Natural killer cell treated with Interleukin-12 subunit alpha and Interleukin-12 subunit beta and Interleukin-15 and Interleukin-18, amount 100 ng/mL, for 72 hours (primary cell): ENCODE measurements around the gene MAP3K4. TPM values are rescaled to one million over a fixed set of nuclear protein-coding genes. Genes with fewer than 3 reads are reported as not detected.

Experiments
- ATAC-seq, 2 donors: fragments of 150-1000 bp; cut with Tn5 transposase in 1 of 2; sonication (Bioruptor Pico), chemical (Tn5 transposase) in 1 of 2; 2 replicates each; pipeline ENCODE4 v1.10.0; 2021
- DNase-seq: peaks from one replicate; pipeline ENCODE4 v3.0.0; 2022; ENCODE audit warnings: low spot score
- H3K27ac Mint-ChIP-seq, 2 donors: 1 replicate in 1 of 2; 2 replicates in 1 of 2; pipeline ENCODE4 v1.8.0; 2022; ENCODE audit warnings: mixed read lengths in 2 of 2, mild to moderate bottlenecking in 1 of 2, moderate library complexity in 1 of 2
- H3K27me3 Mint-ChIP-seq, 2 donors: 1 replicate in 1 of 2; 2 replicates in 1 of 2; pipeline ENCODE4 v1.8.0; 2022; ENCODE audit warnings: mixed read lengths in 2 of 2
- H3K36me3 Mint-ChIP-seq: one replicate; pipeline ENCODE4 v1.8.0; 2022; ENCODE audit warnings: mixed read lengths
- H3K4me1 Mint-ChIP-seq, 2 donors: 1 replicate in 1 of 2; 2 replicates in 1 of 2; pipeline ENCODE4 v1.8.0; 2022; ENCODE audit warnings: low read depth in 2 of 2, mixed read lengths in 2 of 2, mild to moderate bottlenecking in 1 of 2
- H3K4me3 Mint-ChIP-seq: one replicate; pipeline ENCODE4 v1.8.0; 2022; ENCODE audit warnings: mixed read lengths
- H3K9me3 Mint-ChIP-seq: 2 replicates; pipeline ENCODE4 v1.8.0; 2022; ENCODE audit warnings: mixed read lengths
- total RNA-seq, 2 donors: library from RNA; stranded (reverse); gene quantifications; one replicate each; pipeline ENCODE4 v1.2.3, GENCODE V29; 2022

Gene MAP3K4
- total RNA-seq, 2 donors from 2014 or later: 39.4 to 67.6 TPM

DNA sequence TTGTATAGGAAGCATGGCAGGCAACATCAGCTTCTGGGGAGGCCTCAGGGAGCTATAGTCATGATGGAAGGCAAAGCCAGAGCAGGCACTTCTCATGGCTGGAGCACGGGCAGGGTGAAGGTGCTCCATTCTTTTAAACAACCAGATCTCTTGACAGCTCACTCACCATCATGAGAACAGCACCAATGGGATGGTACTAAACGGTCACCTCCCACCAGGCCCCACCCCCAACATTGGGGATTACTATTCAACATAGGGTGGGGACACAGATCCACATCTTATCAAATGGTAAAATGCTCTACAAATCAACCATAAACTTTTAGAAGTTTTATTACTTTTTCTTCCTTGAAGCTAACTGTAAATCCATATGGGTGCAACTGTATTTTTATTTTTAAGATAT, 61.5 kb downstream of the MAP3K4 start:
- no peak overlapping the region for H3K4me3 Mint-ChIP-seq
- no peak for DNase-seq
- no peaks in the 10 kb centered on the region for H3K27me3 Mint-ChIP-seq
- no peak overlapping the region for H3K27ac Mint-ChIP-seq
- H3K4me1 Mint-ChIP-seq: peaks cover 13 to 17% of the 10 kb centered on the region in 2 donors
- peaks cover 5% of the 10 kb centered on the region for H3K36me3 Mint-ChIP-seq
- H3K9me3 Mint-ChIP-seq: no peaks in the 10 kb centered on the region
- ATAC-seq: no peak

- Mint-ChIP-seq H3K4me3 (no peak overlapping the region), H3K27me3 (no peaks in the 10 kb centered on the region), H3K9me3 (no peaks in the 10 kb centered on the region), H3K27ac (no peak overlapping the region), H3K36me3 (no peaks in the 10 kb centered on the region), H3K4me1 (peaks cover 10 to 13% of the 10 kb centered on the region in 2 donors)
- ATAC-seq: no peak
- no peak for DNase-seq
These were observed 63.3 kb downstream of the MAP3K4 start for GRCh38 chr6:161054876-161055275.

- H3K27ac Mint-ChIP-seq: no peak overlapping the region
- H3K36me3 Mint-ChIP-seq: no peaks in the 10 kb centered on the region
- no peak for DNase-seq
- peaks cover 0 to 8% of the 10 kb centered on the region in 2 donors for H3K4me1 Mint-ChIP-seq
- no peak for ATAC-seq
- H3K4me3 Mint-ChIP-seq: no peak overlapping the region
- H3K9me3 Mint-ChIP-seq: no peaks in the 10 kb centered on the region
- no peaks in the 10 kb centered on the region for H3K27me3 Mint-ChIP-seq
These were observed 64.9 kb downstream of the MAP3K4 start for GRCh38 chr6:161056451-161056850.

- H3K27me3 Mint-ChIP-seq: no peaks in the 10 kb centered on the region
- no peak overlapping the region for H3K27ac Mint-ChIP-seq
- ATAC-seq: no peak
- no peaks in the 10 kb centered on the region for H3K9me3 Mint-ChIP-seq
- H3K4me3 Mint-ChIP-seq: no peak overlapping the region
- H3K4me1 Mint-ChIP-seq: peaks cover 5 to 8% of the 10 kb centered on the region in 2 donors
- no peaks in the 10 kb centered on the region for H3K36me3 Mint-ChIP-seq
- no peak for DNase-seq
These were observed 65.8 kb downstream of the MAP3K4 start for GRCh38 chr6:161057103-161058091.

GRCh38 chr6:161058741-161059140, 67.2 kb downstream of the MAP3K4 start:
- H3K36me3 Mint-ChIP-seq: no peaks in the 10 kb centered on the region
- H3K9me3 Mint-ChIP-seq: no peaks in the 10 kb centered on the region
- peaks cover 12% of the 10 kb centered on the region in 2 donors for H3K4me1 Mint-ChIP-seq
- DNase-seq: no peak
- H3K4me3 Mint-ChIP-seq: no peak overlapping the region
- H3K27me3 Mint-ChIP-seq: no peaks in the 10 kb centered on the region
- ATAC-seq: no peak
- H3K27ac Mint-ChIP-seq: no peak overlapping the region

GRCh38 chr6:161061576-161061975, 70.0 kb downstream of the MAP3K4 start:
- ATAC-seq (no peak), DNase-seq (no peak)
- Mint-ChIP-seq H3K36me3 (no peaks in the 10 kb centered on the region), H3K4me1 (peaks cover 9 to 12% of the 10 kb centered on the region in 2 donors), H3K27me3 (no peaks in the 10 kb centered on the region), H3K4me3 (no peak overlapping the region), H3K27ac (no peak overlapping the region), H3K9me3 (no peaks in the 10 kb centered on the region)

- no peak for ATAC-seq
- H3K36me3 Mint-ChIP-seq: no peaks in the 10 kb centered on the region
- H3K27ac Mint-ChIP-seq: no peak overlapping the region
- H3K4me1 Mint-ChIP-seq: peaks cover 7 to 12% of the 10 kb centered on the region in 2 donors
- H3K9me3 Mint-ChIP-seq: no peaks in the 10 kb centered on the region
- H3K27me3 Mint-ChIP-seq: no peaks in the 10 kb centered on the region
- no peak overlapping the region for H3K4me3 Mint-ChIP-seq
- no peak for DNase-seq
These were observed 73.3 kb downstream of the MAP3K4 start for GRCh38 chr6:161064915-161065314.

DNA sequence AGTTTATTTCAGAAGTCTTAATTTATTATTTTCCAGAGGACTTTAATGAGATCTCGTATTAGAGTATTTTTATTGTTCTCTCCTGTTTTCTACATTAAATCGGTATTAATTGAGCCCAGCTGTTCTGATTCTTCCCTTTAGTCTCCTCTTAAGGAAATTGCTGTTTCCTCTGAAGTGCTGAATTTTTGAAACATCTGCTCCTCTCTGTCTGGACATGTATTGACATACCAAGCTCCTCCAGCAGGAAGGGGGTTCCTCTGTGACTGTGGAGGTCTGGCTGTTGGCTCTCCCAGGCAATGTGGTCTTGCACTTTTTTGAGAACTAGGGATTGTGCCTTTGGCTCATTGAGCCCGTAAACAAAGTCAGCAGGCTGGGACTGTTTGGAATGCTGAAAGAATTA, 74.9 kb downstream of the MAP3K4 start:
- Mint-ChIP-seq H3K27me3 (no peaks in the 10 kb centered on the region), H3K4me1 (peaks cover 7 to 12% of the 10 kb centered on the region in 2 donors), H3K4me3 (no peak overlapping the region), H3K27ac (no peak overlapping the region), H3K9me3 (no peaks in the 10 kb centered on the region), H3K36me3 (no peaks in the 10 kb centered on the region)
- DNase-seq (no peak), ATAC-seq (no peak)

DNA sequence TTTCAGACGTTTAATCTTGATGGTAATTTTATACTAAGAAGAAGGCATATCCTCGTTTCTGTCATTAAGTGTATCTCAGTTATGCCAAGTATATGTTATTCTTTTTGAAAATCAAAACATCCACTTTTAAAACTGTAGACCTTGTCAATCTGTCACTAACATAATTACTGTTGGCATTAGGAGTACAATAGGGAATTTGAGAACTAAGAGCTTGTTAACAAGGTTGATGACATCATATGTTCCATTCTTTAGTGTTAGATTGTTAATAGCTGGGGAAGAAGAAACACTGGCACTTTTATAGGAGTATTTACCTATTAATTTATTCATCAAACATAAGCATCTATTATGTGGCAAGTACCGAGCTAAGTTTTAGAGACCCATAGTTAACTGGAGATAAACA, 76.2 kb downstream of the MAP3K4 start:
- DNase-seq (no peak), ATAC-seq (no peak)
- Mint-ChIP-seq H3K4me1 (peaks cover 4 to 7% of the 10 kb centered on the region in 2 donors), H3K27ac (no peak overlapping the region), H3K4me3 (no peak overlapping the region), H3K9me3 (no peaks in the 10 kb centered on the region), H3K27me3 (no peaks in the 10 kb centered on the region), H3K36me3 (no peaks in the 10 kb centered on the region)

DNA sequence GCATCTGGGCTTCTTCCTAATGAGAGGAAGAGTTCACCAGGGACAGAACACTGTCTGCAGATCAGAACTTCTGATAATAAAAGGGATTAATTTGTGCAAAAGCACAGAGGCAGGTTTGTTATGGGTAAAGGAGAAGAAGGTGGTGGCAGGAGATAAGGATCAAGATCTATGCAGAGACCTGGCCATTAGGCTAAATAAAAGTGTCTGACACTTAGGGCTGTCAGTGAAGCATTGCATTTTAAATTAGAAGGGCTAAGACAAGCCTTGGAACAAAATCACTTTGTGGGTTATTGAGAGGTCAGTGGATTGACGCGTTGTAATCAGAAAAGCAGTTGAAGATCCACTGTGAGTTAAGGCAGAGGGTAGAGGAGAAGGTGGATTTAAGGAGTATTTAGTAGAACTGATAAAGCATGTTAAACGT, 76.8 kb downstream of the MAP3K4 start:
- no peak for ATAC-seq
- Mint-ChIP-seq H3K27me3 (no peaks in the 10 kb centered on the region), H3K36me3 (peaks cover 3% of the 10 kb centered on the region), H3K4me1 (peaks cover 0 to 5% of the 10 kb centered on the region in 2 donors), H3K4me3 (no peak overlapping the region), H3K9me3 (no peaks in the 10 kb centered on the region), H3K27ac (no peak overlapping the region)
- no peak for DNase-seq

DNA sequence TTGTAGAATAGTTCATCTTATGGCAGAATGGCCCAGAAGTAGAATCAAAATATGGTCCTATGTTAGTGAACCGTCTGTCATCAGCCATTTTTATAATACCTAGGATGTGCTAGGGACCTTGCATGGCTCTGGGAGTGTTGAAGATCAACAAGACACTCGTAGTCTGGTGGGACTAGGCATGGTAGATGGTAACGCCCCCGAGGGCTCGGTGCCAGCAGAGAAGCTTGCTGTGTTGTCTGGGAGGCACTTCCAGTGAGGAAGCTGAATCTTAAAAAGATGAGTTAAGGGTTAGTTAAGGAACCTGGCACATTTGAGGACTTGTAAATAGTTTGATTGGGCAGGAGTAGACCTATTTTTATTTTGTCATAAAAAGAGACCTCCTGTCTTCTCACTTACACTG, 82.4 kb downstream of the MAP3K4 start:
- H3K27ac Mint-ChIP-seq: no peak overlapping the region
- no peak overlapping the region for H3K4me3 Mint-ChIP-seq
- peaks cover 5% of the 10 kb centered on the region for H3K36me3 Mint-ChIP-seq
- H3K4me1 Mint-ChIP-seq: no peaks in the 10 kb centered on the region
- DNase-seq (no peak), ATAC-seq (no peak)
- no peaks in the 10 kb centered on the region for H3K9me3 Mint-ChIP-seq
- no peaks in the 10 kb centered on the region for H3K27me3 Mint-ChIP-seq

DNA sequence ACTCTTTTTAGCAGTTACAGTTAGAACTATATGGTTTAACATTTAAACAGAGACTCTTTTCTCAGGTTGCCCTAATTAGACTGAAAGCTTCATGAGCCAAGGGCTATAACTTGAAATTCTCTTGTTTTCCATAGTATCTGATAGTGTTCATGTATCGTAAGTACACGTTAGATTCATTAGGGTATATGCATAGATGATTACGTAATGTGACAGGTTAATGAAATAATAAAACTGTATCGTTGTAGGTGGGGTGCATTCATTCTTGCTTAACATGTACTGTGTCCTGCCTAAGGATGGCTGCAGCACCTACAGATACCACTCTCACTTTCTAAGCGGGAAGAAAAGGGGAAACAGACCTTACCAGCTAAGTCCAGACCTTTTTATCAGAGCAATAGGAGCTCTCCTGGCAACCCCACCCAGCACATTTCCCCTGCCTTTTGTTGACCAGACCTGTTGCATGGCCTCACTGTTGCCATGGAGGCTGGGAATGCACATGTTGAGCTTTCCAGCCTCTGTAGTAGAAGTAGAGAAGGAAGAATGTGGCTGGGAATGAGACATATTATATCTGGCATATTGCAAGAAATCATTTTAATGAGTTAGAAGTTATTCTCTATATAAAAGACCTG, 83.0 kb downstream of the MAP3K4 start:
- no peaks in the 10 kb centered on the region for H3K27me3 Mint-ChIP-seq
- peaks cover 2 to 5% of the 10 kb centered on the region in 2 donors for H3K4me1 Mint-ChIP-seq
- H3K4me3 Mint-ChIP-seq: no peak overlapping the region
- no peak overlapping the region for H3K27ac Mint-ChIP-seq
- ATAC-seq: no peak
- peaks cover 5% of the 10 kb centered on the region for H3K36me3 Mint-ChIP-seq
- no peaks in the 10 kb centered on the region for H3K9me3 Mint-ChIP-seq
- DNase-seq: no peak

DNA sequence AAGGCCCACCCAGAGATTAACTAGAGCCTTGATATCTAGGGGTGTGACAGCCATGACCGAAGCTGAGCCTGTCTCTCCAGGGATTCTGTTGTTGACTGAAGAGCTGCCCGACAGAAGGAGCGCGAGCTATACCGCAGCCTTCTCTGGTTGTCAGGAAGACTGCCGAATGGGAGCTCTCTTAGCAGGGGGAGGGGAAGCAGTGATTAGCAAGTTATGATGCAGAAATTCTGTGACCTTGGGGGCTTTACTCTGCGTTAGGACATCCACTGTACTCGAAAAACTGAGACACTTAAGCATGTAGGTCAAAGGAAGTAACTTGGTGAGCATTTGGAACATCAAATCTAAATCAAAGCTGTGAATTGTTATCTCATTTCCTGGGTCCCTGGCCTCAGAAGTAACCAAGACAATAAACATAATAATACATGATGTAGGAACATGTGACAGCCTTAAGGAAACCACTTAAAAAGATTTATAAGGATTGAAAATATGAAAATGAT, 84.7 kb downstream of the MAP3K4 start:
- Mint-ChIP-seq H3K27me3 (no peaks in the 10 kb centered on the region), H3K27ac (no peak overlapping the region), H3K4me3 (no peak overlapping the region), H3K9me3 (no peaks in the 10 kb centered on the region), H3K36me3 (peaks cover 5% of the 10 kb centered on the region), H3K4me1 (peaks cover 5 to 12% of the 10 kb centered on the region in 2 donors)
- ATAC-seq: no peak
- DNase-seq: no peak
